ENCODE results near the gene XRCC3. TPM values are rescaled to one million over a fixed set of nuclear protein-coding genes. Genes with fewer than 3 reads are reported as not detected.
A peak's percentile ranks its signal among the peaks of the same experiment; 100 is the strongest.
"Not testable (repeated sequence)": the region's sequence is repeated elsewhere in the genome, so short reads cannot be mapped to it uniquely, and the experiment has no call there.

Gene XRCC3
- total RNA-seq, 1 experiment from 2014 or later, result 53.0 TPM

DNA sequence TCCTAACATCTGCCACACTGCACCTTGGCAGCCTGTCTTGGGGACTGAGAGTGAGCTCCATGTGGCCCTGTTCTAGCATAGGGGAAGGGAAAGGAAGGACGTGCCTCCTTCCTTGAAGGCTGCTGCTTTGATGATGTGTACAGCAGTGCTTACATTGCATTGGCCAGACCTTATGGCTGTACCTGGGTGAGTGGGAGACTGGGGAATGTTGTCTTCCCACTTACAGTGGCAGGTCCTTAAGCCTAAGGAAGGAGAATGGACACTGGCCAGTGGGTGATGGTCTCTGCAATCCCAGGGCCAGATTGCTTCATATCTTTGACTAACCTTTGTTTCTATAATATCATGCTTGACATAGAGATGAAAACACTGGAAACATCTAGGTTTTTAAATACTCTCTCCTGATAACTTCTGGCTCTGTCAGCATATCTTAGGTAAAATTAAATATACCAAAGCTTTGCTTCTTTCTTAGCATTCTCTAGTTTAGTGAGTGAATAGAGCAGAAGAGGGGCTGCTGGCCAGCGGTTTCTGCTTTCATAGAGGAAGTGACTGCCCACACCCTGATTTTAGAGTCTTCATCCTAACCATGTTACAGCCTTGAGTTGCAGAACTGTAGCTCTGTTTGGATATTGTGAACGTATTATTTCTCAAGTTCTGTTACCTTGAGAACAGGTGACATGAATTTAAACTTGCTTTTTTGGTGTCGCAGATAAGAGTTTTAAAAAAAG is 59.1 kb downstream of the XRCC3 start:
- in situ Hi-C loops (cut with HindIII; ENCODE audit: low sequenced_read_pairs), result no loop called here
- no peak for DNase-seq (ENCODE audit: low spot score)

DNA sequence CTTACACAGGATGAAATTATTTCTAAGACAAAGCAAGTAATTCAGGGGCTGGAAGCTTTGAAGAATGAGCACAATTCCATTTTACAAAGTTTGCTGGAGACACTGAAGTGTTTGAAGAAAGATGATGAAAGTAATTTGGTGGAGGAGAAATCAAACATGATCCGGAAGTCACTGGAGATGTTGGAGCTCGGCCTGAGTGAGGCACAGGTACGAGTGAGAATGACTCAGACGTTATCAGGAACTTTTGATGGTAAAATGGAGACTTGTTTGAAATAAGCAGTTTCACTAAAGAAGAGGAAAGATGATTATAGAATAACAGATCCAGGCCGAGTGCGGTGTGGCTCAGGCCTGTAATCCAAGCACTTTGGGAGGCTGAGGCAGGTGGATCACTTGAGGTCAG is 60.6 kb downstream of the XRCC3 start:
- in situ Hi-C loops (cut with HindIII; ENCODE audit: low sequenced_read_pairs), result no loop called here
- no peak for DNase-seq (ENCODE audit: low spot score)

DNA sequence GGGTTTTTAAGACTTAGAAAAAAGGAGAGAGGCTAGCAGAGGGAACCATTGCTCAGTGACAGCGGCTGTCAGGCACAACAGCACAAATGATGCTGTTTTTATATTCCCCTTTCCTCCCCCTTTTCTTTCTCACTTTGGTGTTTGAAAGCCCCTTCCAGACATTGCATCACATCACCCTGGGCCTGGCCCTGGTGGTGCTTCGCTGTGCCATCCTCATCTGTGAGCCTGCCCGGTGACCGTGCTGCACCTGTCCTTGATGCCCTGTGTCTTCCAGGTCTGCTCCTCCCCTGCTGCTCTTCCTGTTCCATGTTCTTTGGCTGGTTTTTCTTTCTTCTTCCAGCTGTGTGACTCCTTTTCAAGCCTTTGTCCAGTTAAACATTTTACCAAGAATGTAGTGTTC is 61.4 kb downstream of the XRCC3 start:
- in situ Hi-C loops (cut with HindIII; ENCODE audit: low sequenced_read_pairs), result no loop called here
- DNase-seq (ENCODE audit: low spot score), result peak; percentile 73

DNA sequence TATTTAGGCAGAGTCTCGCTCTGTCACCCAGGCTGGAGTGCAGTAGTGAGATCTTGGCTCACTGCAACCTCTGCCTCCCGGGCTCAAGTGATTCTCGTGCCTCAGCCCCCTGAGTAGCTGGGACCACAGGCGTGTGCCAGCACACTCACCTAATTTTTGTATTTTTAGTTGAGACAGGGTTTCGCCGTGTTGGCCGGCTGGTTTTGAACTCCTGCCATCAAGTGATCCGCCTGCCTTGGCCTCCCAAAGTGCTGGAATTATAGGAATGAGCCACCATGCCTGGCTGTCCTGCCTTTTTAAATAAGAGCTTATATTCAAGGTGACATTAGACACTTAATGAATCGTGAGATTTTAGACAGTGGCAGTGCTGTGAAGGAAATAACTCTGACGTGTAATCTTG is 61.9 kb downstream of the XRCC3 start:
- in situ Hi-C loops (cut with HindIII; ENCODE audit: low sequenced_read_pairs), result not testable (repeated sequence)

DNA sequence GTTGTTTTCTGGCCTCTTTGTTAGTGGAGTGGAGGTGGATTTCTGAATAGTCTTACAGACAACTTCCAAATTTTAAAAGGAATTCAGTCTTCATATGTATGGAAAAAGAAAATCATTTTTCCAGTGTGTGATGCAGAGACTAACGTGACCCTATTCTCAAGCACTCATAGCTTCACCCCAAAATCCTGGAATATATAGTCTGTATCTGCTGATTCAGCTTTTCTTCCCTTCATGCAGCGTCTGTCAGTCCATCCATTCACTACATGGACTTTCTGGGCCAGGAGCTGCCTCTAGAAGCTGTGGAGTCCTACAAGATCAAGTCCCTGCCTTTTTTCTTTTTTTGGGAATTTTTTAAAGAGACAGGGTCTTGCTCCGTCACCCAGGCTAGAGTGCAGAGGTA is 62.4 kb downstream of the XRCC3 start:
- in situ Hi-C loops (cut with HindIII; ENCODE audit: low sequenced_read_pairs), result no loop called here
- peak; percentile 37 for DNase-seq (ENCODE audit: low spot score)

More for the DNA sequence above, 61.9 kb downstream of the XRCC3 start:
- peak; percentile 57 for DNase-seq (ENCODE audit: low spot score)

DNA sequence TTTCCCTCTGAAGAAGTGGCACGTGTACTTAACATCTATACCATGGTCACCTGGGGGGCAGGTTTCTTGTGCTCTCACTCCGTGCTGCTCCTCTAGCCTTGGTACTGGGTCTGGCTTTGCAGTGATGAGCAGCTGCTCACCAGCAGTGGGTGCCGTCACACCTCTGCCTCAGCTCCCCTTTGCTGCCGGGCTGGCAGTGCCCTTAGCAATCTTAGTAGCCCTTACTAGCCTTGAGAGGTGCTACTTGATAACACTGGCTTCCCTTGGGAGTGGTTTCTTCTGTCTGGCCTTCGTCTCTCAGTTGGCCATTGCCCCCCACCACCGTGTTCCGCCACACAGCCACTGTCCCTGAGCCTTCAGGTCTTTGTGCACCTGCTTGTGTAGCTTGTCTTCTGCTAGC is 63.7 kb downstream of the XRCC3 start:
- no peak for DNase-seq (ENCODE audit: low spot score)
- in situ Hi-C loops (cut with HindIII; ENCODE audit: low sequenced_read_pairs), result no loop called here

DNA sequence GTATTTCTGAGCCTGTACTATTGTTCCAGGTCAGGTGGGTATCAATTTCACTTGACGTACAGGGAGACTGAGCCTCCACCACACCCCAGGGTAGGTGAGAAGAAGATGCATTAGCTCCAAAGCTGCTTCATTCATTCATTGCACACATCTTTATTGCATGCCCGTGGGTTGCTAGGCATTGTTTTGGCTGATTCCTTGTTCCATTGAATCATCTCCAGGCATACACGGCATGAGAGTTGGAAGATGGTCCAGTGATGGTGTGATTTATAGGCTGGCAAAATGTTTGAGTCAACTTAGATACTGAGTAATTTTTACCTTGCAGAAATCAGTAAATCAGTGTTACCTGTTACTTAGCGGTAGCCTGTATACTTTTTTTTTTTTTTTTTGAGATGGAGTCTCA is 65.0 kb downstream of the XRCC3 start:
- in situ Hi-C loops (cut with HindIII; ENCODE audit: low sequenced_read_pairs), result no loop called here
- DNase-seq (ENCODE audit: low spot score), result no peak

DNA sequence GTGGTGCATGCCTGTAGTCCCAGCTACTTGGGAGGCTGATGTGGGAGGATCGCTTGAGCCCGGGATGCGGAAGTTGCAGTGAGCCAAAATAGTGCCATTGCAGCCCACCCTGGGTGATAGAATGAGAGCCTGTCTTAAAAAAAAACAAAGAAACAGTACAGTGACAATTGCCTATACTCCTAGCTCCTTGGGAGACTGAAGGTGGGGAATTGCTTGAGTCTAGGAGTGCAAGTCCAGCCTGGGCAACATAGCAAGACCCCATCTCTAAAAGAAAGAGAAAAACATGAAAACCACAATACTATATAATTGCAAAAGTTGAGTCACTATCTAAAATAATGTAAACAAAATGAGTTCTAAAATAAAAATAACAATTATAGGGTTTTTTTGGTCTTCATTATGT is 66.2 kb downstream of the XRCC3 start:
- in situ Hi-C loops (cut with HindIII; ENCODE audit: low sequenced_read_pairs), result no loop called here
- no peak for DNase-seq (ENCODE audit: low spot score)

Other genes starting within 250 kb of the XRCC3 start
- gene CKB, start 192.6 kb downstream of the XRCC3 start, total RNA-seq (2014; rRNA removed; shearing (Covaris generic)), result 672 and 986 TPM in 2 replicates
- 17.6 and 29.3 TPM in 2 replicates for gene TRMT61A, start 186.3 kb downstream of the XRCC3 start, total RNA-seq (2014; rRNA removed; shearing (Covaris generic))
- 4.0 and 12.2 TPM in 2 replicates for gene BAG5, start 152.8 kb downstream of the XRCC3 start, total RNA-seq (2014; rRNA removed; shearing (Covaris generic))
- 29.7 and 34.7 TPM in 2 replicates for gene COA8, start 152.5 kb downstream of the XRCC3 start, total RNA-seq (2014; rRNA removed; shearing (Covaris generic))
- gene KLC1, start 86.2 kb downstream of the XRCC3 start, total RNA-seq (2014; rRNA removed; shearing (Covaris generic)), result 87.3 and 184 TPM in 2 replicates
- 18.1 and 23.4 TPM in 2 replicates for gene ZFYVE21, start 359 bp upstream of the XRCC3 start, total RNA-seq (2014; rRNA removed; shearing (Covaris generic))
- 9.4 and 12.8 TPM in 2 replicates for gene PPP1R13B, start 132.1 kb upstream of the XRCC3 start, total RNA-seq (2014; rRNA removed; shearing (Covaris generic))
- gene TDRD9, start 213.0 kb upstream of the XRCC3 start, total RNA-seq (2014; rRNA removed; shearing (Covaris generic)), result not detected in 2 replicates
- gene RD3L, start 227.1 kb upstream of the XRCC3 start, total RNA-seq (2014; rRNA removed; shearing (Covaris generic)), result not detected in 2 replicates